Fibroblast of lung (primary cell): ENCODE data around the gene SH3GL2. TPM values are rescaled to one million over a fixed set of nuclear protein-coding genes. Genes with fewer than 3 reads are reported as not detected.

Experiments
- DNase-seq, 2 donors: peaks; one replicate each; pipeline versions ENCODE4 v3.0.0 to v3.0.0-alpha.2; 2010; ENCODE audit warnings: low read depth in 2 of 2
- H2AFZ ChIP-seq: 2 replicates; pipeline ENCODE4 v1.5.1; 2012; ENCODE audit warnings: low read length, control low read depth, inconsistent platforms
- H3K27ac ChIP-seq: 2 replicates; pipeline ENCODE4 v1.5.1; 2011; ENCODE audit warnings: low read length, control low read depth; ENCODE audit not compliant: insufficient read depth
- H3K27me3 ChIP-seq: 2 replicates; pipeline ENCODE4 v1.5.1; 2011; ENCODE audit warnings: mild to moderate bottlenecking, low read length; ENCODE audit not compliant: control insufficient read depth, insufficient read depth
- H3K36me3 ChIP-seq: 2 replicates; pipeline ENCODE4 v1.5.1; 2011; ENCODE audit warnings: low read length; ENCODE audit not compliant: control insufficient read depth, insufficient read depth
- H3K4me1 ChIP-seq: 2 replicates; pipeline ENCODE4 v1.5.1; 2011; ENCODE audit warnings: low read length; ENCODE audit not compliant: control insufficient read depth, insufficient read depth; ENCODE audit errors: extremely low read depth
- H3K4me2 ChIP-seq: 2 replicates; pipeline ENCODE4 v1.5.1; 2011; ENCODE audit warnings: low read length, control low read depth; ENCODE audit not compliant: insufficient read depth; ENCODE audit errors: extremely low read depth
- H3K4me3 ChIP-seq, 4 experiments: fragments of 200-600 bp in 1 of 4; sonication (generic) in 1 of 4; replicated peaks in 1 of 4; 2 replicates each; pipeline ENCODE4 v1.5.1; 2011 to 2016; ENCODE audit warnings: low read length in 4 of 4, low read depth in 3 of 4, mild to moderate bottlenecking in 3 of 4, control low read depth in 2 of 4, inconsistent platforms in 1 of 4, mixed read lengths in 1 of 4; ENCODE audit not compliant: insufficient read depth in 1 of 4; ENCODE audit errors: control extremely low read depth in 1 of 4
- H3K79me2 ChIP-seq: 2 replicates; pipeline ENCODE4 v1.5.1; 2012; ENCODE audit warnings: mild to moderate bottlenecking, low read length, inconsistent platforms; ENCODE audit not compliant: control insufficient read depth, insufficient read depth
- H3K9ac ChIP-seq: 2 replicates; pipeline ENCODE4 v1.5.1; 2011; ENCODE audit warnings: mild to moderate bottlenecking, low read length, control low read depth; ENCODE audit not compliant: insufficient read depth
- H3K9me3 ChIP-seq: 2 replicates; pipeline ENCODE4 v1.5.1; 2012; ENCODE audit warnings: low read depth, low read length; ENCODE audit not compliant: control insufficient read depth, insufficient read depth
- H4K20me1 ChIP-seq: 2 replicates; pipeline ENCODE4 v1.5.1; 2011; ENCODE audit warnings: low read length; ENCODE audit not compliant: control insufficient read depth, insufficient read depth; ENCODE audit errors: extremely low read depth
- EZH2 ChIP-seq: IDR thresholded peaks from 2 replicates; pipeline ENCODE4 v1.5.1; 2012; ENCODE audit warnings: low read length, control low read depth, mild to moderate bottlenecking; ENCODE audit errors: missing control alignments
- polyA plus RNA-seq, 2 donors: library from polyadenylated mRNA; depleted of rRNA in 1 of 2; stranded (reverse) in 1 of 2; unstranded in 1 of 2; fragments of >200 nt; gene quantifications; 2 replicates each; pipeline ENCODE4 v1.2.1, GENCODE V29; 2011 to 2012; ENCODE audit warnings: missing spikeins in 1 of 2
- total RNA-seq: library from RNA; depleted of rRNA; stranded (reverse); fragments of >200 nt; gene quantifications from 2 replicates; pipeline ENCODE4 v1.2.1, GENCODE V29; 2014
- TF ChIP-seq, protein P1 (sequence below), 2 donors: IDR thresholded peaks in 1 of 2; conservative IDR thresholded peaks in 1 of 2; 1 replicate in 1 of 2; 2 replicates in 1 of 2; pipeline ENCODE4 v1.5.1; 2011 to 2012; ENCODE audit warnings: low read length in 2 of 2, control low read depth in 1 of 2, inconsistent platforms in 1 of 2, low read depth in 1 of 2, mild to moderate bottlenecking in 1 of 2

Gene SH3GL2
- total and polyA plus RNA-seq, 2 donors (not counting 1 experiment from before 2014, with no cell fraction given), result 0.17 TPM; not detected in 1

- no peaks in the 10 kb centered on the region for H3K27me3 ChIP-seq
- DNase-seq, result no peak
- TF ChIP-seq, protein P1, sequence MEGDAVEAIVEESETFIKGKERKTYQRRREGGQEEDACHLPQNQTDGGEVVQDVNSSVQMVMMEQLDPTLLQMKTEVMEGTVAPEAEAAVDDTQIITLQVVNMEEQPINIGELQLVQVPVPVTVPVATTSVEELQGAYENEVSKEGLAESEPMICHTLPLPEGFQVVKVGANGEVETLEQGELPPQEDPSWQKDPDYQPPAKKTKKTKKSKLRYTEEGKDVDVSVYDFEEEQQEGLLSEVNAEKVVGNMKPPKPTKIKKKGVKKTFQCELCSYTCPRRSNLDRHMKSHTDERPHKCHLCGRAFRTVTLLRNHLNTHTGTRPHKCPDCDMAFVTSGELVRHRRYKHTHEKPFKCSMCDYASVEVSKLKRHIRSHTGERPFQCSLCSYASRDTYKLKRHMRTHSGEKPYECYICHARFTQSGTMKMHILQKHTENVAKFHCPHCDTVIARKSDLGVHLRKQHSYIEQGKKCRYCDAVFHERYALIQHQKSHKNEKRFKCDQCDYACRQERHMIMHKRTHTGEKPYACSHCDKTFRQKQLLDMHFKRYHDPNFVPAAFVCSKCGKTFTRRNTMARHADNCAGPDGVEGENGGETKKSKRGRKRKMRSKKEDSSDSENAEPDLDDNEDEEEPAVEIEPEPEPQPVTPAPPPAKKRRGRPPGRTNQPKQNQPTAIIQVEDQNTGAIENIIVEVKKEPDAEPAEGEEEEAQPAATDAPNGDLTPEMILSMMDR (conservative IDR thresholded peaks at IDR 0.05 in 1 of 2, IDR thresholded peaks at IDR 0.05 in 1 of 2; ENCODE audit: low read depth in 1 of 2, low read length in 2 of 2), result no peak
- no peak for TF ChIP-seq EZH2
Measured at GRCh38 chr9:17789316-17789715, 210.4 kb downstream of the SH3GL2 start.

DNA sequence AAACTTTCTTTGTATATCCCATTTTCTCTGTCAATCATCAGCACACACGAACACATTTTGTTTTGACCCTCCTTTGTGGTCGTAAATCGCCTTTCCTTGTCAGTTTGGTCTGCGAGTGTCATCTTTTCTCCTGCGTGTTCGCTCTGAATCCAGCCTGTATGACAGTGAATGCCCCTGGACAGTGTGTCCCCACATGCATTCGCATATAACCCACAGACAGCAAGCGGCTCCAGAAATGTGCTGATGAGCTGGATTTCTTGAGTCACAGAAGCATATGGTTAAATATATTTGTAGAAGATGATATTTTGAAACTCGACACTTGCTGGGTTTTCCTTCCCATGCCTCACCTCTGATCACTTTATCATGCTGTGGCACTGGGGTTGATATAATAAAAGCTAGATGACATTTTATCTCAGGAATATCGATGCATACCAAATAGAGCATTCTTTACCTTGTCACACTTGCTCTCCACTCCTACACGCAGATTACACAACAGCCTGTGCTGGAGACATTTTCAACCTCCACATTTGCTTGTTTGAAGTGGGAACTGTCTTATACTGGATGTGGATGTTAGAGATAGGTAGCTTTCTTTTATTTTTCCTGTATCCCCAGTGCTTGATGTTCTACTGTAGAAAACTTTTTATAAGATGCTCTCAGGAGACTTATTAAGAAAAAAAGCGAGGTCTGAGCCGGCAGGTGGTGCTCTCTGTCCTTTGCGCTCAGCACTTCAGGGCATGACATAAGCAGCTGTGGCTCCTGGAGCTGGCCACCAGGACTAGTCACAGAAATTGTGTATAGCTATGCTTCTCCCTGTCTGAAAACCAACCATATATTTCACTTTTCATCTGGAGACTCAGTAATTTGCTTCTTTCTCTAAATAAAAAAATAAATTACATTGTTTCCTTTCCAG, 215.1 kb downstream of the SH3GL2 start:
- no peak overlapping the region for H2AFZ ChIP-seq
- H3K9ac ChIP-seq, result no peak overlapping the region
- no peaks in the 10 kb centered on the region for H3K4me1 ChIP-seq
- H3K27me3 ChIP-seq, result no peaks in the 10 kb centered on the region
- H3K4me2 ChIP-seq, result no peak overlapping the region
- H3K9me3 ChIP-seq, result no peaks in the 10 kb centered on the region
- H3K36me3 ChIP-seq, result no peaks in the 10 kb centered on the region
- no peak for DNase-seq
- no peaks in the 10 kb centered on the region for H4K20me1 ChIP-seq
- H3K27ac ChIP-seq, result no peak overlapping the region
- TF ChIP-seq, protein P1 (conservative IDR thresholded peaks at IDR 0.05 in 1 of 2, IDR thresholded peaks at IDR 0.05 in 1 of 2; ENCODE audit: low read depth in 1 of 2, low read length in 2 of 2), result peak in 1 of 2 donors; percentile 6
- no peak for TF ChIP-seq EZH2
- no peaks in the 10 kb centered on the region for H3K79me2 ChIP-seq
- no peak overlapping the region for H3K4me3 ChIP-seq

More at GRCh38 chr9:17789316-17789715, 210.4 kb downstream of the SH3GL2 start:
- no peak overlapping the region for H3K4me2 ChIP-seq
- H3K36me3 ChIP-seq, result no peaks in the 10 kb centered on the region
- H3K27ac ChIP-seq, result no peak overlapping the region
- H4K20me1 ChIP-seq, result no peaks in the 10 kb centered on the region
- H3K9ac ChIP-seq, result no peak overlapping the region
- H3K79me2 ChIP-seq, result no peaks in the 10 kb centered on the region
- H3K4me3 ChIP-seq, result no peak overlapping the region
- H3K4me1 ChIP-seq, result no peaks in the 10 kb centered on the region
- H2AFZ ChIP-seq, result no peak overlapping the region
- H3K9me3 ChIP-seq, result no peaks in the 10 kb centered on the region

- no peak overlapping the region for H2AFZ ChIP-seq
- no peaks in the 10 kb centered on the region for H4K20me1 ChIP-seq
- H3K27me3 ChIP-seq, result no peaks in the 10 kb centered on the region
- no peak overlapping the region for H3K4me2 ChIP-seq
- no peak overlapping the region for H3K9ac ChIP-seq
- no peak for TF ChIP-seq EZH2
- TF ChIP-seq, protein P1 (conservative IDR thresholded peaks at IDR 0.05 in 1 of 2, IDR thresholded peaks at IDR 0.05 in 1 of 2; ENCODE audit: low read depth in 1 of 2, low read length in 2 of 2), result no peak
- H3K27ac ChIP-seq, result no peak overlapping the region
- H3K4me3 ChIP-seq, result no peak overlapping the region
- peak in 1 of 2 donors; percentile 16 for DNase-seq
- no peaks in the 10 kb centered on the region for H3K36me3 ChIP-seq
- H3K79me2 ChIP-seq, result no peaks in the 10 kb centered on the region
- no peaks in the 10 kb centered on the region for H3K4me1 ChIP-seq
- H3K9me3 ChIP-seq, result no peaks in the 10 kb centered on the region
Measured at GRCh38 chr9:17795744-17796143, 216.9 kb downstream of the SH3GL2 start.
